ENCODE results near the gene CMBL. TPM values are rescaled to one million over a fixed set of nuclear protein-coding genes. Genes with fewer than 3 reads are reported as not detected.

The CMBL gene
- total and polyA plus RNA-seq, 2 donors (not counting 1 experiment from before 2014, with no cell fraction given), result not detected

- H3K9me3 Mint-ChIP-seq (ENCODE audit: insufficient read depth), result no peaks in the 10 kb centered on the region
- intact Hi-C loops (cut with micrococcal nuclease), result no loop called here
- H3K9ac ChIP-seq (ENCODE audit: low read length), result no peak overlapping the region
- H3K4me1 ChIP-seq (ENCODE audit: control insufficient read depth in 2 of 2, insufficient read depth in 2 of 2, low read length in 2 of 2), result peaks cover 0 to 9% of the 10 kb centered on the region in 2 donors
- ChIA-PET POLR2A (no interaction called here), CTCF (interaction anchor here (1.1 kb wide), 1 partner anchor 134 kb away, joined by 3 read pairs; no protein-coding TSS in a partner anchor)
- no peak overlapping the region for H3K4me2 ChIP-seq (replicated peaks; ENCODE audit: low read depth, low read length, poor library complexity, severe bottlenecking)
- H3K4me1 Mint-ChIP-seq, result peaks cover 4% of the 10 kb centered on the region
- no peak overlapping the region for H3K27ac ChIP-seq (ENCODE audit: low read length in 2 of 2)
- no peak overlapping the region for H3K4me3 Mint-ChIP-seq
- no peak overlapping the region for H3K27ac Mint-ChIP-seq
- H3K4me3 ChIP-seq (ENCODE audit: control extremely low read depth in 1 of 5, extremely low read depth in 1 of 5, insufficient read depth in 1 of 5, low read depth in 2 of 5, low read length in 4 of 5), result no peak overlapping the region
- no peaks in the 10 kb centered on the region for H3K79me2 ChIP-seq (ENCODE audit: control insufficient read depth, insufficient read depth, low read length)
- H3K27me3 ChIP-seq (replicated peaks in 1 of 4; ENCODE audit: control extremely low read depth in 1 of 4, control insufficient read depth in 3 of 4, insufficient read depth in 4 of 4, low read length in 3 of 4), result peaks cover 0 to 6% (median 0%) of the 10 kb centered on the region in 4 experiments
- ATAC-seq (ENCODE audit: low read depth), result no peak
- H3K36me3 ChIP-seq (replicated peaks in 1 of 2; ENCODE audit: control extremely low read depth in 1 of 2, control insufficient read depth in 1 of 2, extremely low read depth in 1 of 2, insufficient read depth in 2 of 2, low read length in 1 of 2), result no peaks in the 10 kb centered on the region
- H2AFZ ChIP-seq (ENCODE audit: insufficient read depth, low read depth, low read length, poor library complexity, severe bottlenecking), result no peak overlapping the region
- no peak for TF ChIP-seq EZH2 (IDR thresholded peaks at IDR 0.05; ENCODE audit: borderline replicate concordance, insufficient read depth, low read depth, low read length, poor library complexity, severe bottlenecking)
- TF ChIP-seq, protein P1, sequence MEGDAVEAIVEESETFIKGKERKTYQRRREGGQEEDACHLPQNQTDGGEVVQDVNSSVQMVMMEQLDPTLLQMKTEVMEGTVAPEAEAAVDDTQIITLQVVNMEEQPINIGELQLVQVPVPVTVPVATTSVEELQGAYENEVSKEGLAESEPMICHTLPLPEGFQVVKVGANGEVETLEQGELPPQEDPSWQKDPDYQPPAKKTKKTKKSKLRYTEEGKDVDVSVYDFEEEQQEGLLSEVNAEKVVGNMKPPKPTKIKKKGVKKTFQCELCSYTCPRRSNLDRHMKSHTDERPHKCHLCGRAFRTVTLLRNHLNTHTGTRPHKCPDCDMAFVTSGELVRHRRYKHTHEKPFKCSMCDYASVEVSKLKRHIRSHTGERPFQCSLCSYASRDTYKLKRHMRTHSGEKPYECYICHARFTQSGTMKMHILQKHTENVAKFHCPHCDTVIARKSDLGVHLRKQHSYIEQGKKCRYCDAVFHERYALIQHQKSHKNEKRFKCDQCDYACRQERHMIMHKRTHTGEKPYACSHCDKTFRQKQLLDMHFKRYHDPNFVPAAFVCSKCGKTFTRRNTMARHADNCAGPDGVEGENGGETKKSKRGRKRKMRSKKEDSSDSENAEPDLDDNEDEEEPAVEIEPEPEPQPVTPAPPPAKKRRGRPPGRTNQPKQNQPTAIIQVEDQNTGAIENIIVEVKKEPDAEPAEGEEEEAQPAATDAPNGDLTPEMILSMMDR (IDR thresholded peaks at IDR 0.05), result no peak
- WGBS (ENCODE audit: insufficient coverage), result 94% methylated on average over 10 of the region's 10 CpGs
- no peak for DNase-seq
- H4K20me1 ChIP-seq (ENCODE audit: control insufficient read depth, insufficient read depth, low read length, poor library complexity, severe bottlenecking), result no peaks in the 10 kb centered on the region
- H3K27me3 Mint-ChIP-seq, result peaks cover 26% of the 10 kb centered on the region
- H3K9me3 ChIP-seq (ENCODE audit: control extremely low read depth in 1 of 3, control insufficient read depth in 2 of 3, insufficient read depth in 1 of 3, low read length in 2 of 3), result no peaks in the 10 kb centered on the region
Observed at GRCh38 chr5:10289991-10290390, 17.7 kb downstream of the CMBL start.

DNA sequence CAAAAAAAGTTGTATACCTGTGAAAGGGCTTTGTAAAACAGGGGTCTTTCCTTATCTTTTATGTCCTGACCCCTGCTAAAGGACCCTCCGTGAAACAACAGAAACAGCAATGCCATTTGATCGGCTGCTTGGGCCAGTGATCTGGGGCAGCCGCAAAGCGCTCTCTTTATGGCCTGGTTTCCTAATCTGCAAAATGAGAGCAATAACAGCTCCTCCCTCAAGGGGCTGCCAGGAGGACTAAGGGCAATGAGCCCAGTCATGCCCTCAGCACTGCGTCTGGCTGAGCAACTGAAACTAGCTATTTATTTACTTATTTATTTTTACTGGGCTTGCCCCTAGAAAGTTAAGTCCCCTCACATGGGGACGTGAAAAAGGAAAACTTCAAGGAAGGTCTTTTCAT is 18.3 kb downstream of the CMBL start:
- ChIA-PET CTCF (interaction anchor here (1.1 kb wide), 1 partner anchor 134 kb away, joined by 3 read pairs; no protein-coding TSS in a partner anchor), POLR2A (no interaction called here)
- no peak overlapping the region for H3K4me3 Mint-ChIP-seq
- WGBS (ENCODE audit: insufficient coverage), result 95% methylated on average over 6 of the region's 6 CpGs
- Histone ChIP-seq H2AFZ (ENCODE audit: insufficient read depth, low read depth, low read length, poor library complexity, severe bottlenecking) (no peak overlapping the region), H3K4me1 (ENCODE audit: control insufficient read depth in 2 of 2, insufficient read depth in 2 of 2, low read length in 2 of 2) (peaks cover under 1 to 9% of the 10 kb centered on the region in 2 donors), H3K36me3 (replicated peaks in 1 of 2; ENCODE audit: control extremely low read depth in 1 of 2, control insufficient read depth in 1 of 2, extremely low read depth in 1 of 2, insufficient read depth in 2 of 2, low read length in 1 of 2) (no peaks in the 10 kb centered on the region), H3K27me3 (replicated peaks in 1 of 4; ENCODE audit: control extremely low read depth in 1 of 4, control insufficient read depth in 3 of 4, insufficient read depth in 4 of 4, low read length in 3 of 4) (peaks cover 0 to 6% (median 0%) of the 10 kb centered on the region in 4 experiments), H3K9ac (ENCODE audit: low read length) (no peak overlapping the region), H4K20me1 (ENCODE audit: control insufficient read depth, insufficient read depth, low read length, poor library complexity, severe bottlenecking) (no peaks in the 10 kb centered on the region), H3K79me2 (ENCODE audit: control insufficient read depth, insufficient read depth, low read length) (no peaks in the 10 kb centered on the region), H3K4me2 (replicated peaks; ENCODE audit: low read depth, low read length, poor library complexity, severe bottlenecking) (no peak overlapping the region), H3K27ac (ENCODE audit: low read length in 2 of 2) (no peak overlapping the region), H3K9me3 (ENCODE audit: control extremely low read depth in 1 of 3, control insufficient read depth in 2 of 3, insufficient read depth in 1 of 3, low read length in 2 of 3) (no peaks in the 10 kb centered on the region), H3K4me3 (ENCODE audit: control extremely low read depth in 1 of 5, extremely low read depth in 1 of 5, insufficient read depth in 1 of 5, low read depth in 2 of 5, low read length in 4 of 5) (no peak overlapping the region)
- TF ChIP-seq, protein P1 (IDR thresholded peaks at IDR 0.05), result no peak
- TF ChIP-seq EZH2 (IDR thresholded peaks at IDR 0.05; ENCODE audit: borderline replicate concordance, insufficient read depth, low read depth, low read length, poor library complexity, severe bottlenecking), result no peak
- intact Hi-C loops (cut with micrococcal nuclease), result no loop called here
- ATAC-seq (ENCODE audit: low read depth) (no peak), DNase-seq (no peak)
- H3K27me3 Mint-ChIP-seq, result peaks cover 26% of the 10 kb centered on the region
- H3K27ac Mint-ChIP-seq, result no peak overlapping the region
- H3K4me1 Mint-ChIP-seq, result peaks cover 5% of the 10 kb centered on the region
- H3K9me3 Mint-ChIP-seq (ENCODE audit: insufficient read depth), result no peaks in the 10 kb centered on the region

Data from B cell (primary cell).